ENCODE results near the gene CYBA.

DNA sequence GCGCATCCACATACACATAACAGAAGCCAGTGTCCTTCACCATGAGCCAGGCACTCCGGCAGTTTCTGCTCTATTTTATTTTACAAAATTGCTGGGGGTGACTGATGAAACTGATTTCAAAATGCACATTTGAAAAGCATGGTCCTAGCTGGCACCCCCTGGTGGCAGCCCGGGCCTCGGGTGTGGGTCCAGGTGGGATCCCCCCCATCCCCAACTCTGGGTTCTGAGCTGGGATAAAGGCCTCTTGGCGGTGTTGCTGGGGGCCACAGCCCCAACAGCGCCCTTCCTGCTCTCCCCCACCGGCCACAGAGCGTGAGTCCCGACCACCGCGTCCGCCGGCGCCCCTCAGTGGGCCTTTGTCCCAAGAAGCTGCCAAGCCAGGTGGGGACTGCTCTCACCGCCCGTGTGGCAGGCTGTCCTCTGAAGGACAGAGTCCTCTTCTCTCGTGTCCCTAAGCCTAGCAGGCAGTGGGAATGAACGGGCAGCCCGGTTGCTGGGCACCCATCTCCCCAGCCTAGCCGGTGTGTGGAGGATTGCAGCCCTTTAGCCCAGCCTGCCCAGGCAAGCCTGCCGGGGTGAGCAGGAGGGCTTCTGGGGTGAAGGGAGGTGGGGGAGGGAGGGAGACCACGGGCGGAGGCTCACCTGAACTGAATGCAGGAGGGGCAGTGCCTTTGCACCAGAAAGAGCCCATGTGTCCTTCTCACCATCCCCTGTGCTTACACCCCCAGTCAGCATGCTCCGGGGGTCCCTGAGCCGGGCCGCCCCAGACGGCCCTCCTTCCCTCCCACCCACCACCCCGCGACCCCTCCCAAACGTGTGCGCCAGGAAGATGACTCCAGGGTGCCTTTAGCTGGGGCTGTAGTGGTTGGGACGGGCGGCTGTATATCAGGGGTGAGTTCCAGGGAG, 34.6 kb upstream of the CYBA start:
- TF ChIP-seq, protein P1, sequence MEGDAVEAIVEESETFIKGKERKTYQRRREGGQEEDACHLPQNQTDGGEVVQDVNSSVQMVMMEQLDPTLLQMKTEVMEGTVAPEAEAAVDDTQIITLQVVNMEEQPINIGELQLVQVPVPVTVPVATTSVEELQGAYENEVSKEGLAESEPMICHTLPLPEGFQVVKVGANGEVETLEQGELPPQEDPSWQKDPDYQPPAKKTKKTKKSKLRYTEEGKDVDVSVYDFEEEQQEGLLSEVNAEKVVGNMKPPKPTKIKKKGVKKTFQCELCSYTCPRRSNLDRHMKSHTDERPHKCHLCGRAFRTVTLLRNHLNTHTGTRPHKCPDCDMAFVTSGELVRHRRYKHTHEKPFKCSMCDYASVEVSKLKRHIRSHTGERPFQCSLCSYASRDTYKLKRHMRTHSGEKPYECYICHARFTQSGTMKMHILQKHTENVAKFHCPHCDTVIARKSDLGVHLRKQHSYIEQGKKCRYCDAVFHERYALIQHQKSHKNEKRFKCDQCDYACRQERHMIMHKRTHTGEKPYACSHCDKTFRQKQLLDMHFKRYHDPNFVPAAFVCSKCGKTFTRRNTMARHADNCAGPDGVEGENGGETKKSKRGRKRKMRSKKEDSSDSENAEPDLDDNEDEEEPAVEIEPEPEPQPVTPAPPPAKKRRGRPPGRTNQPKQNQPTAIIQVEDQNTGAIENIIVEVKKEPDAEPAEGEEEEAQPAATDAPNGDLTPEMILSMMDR (IDR thresholded peaks at IDR 0.05; ENCODE audit: low read length) = peak; percentile 57
- TF ChIP-seq EZH2phosphoT487 (IDR thresholded peaks at IDR 0.05; ENCODE audit: low read length) = no peak

Measured in MM.1S (cell line).